Liver (tissue), 3 donors: Measurements from ENCODE around the gene ANKRD11.

Experiments
- GABPA ChIP-seq, 2 donors: IDR thresholded peaks in 1 of 2; conservative IDR thresholded peaks in 1 of 2; 2 replicates each; pipeline ENCODE4 v1.6.1; 2016; ENCODE audit warnings: antibody characterized with exemption in 2 of 2, mild to moderate bottlenecking in 1 of 2, moderate library complexity in 1 of 2
- RAD21 ChIP-seq, 2 donors: IDR thresholded peaks; 2 replicates each; pipeline ENCODE4 v1.6.1; 2016; ENCODE audit warnings: antibody characterized with exemption in 2 of 2, mild to moderate bottlenecking in 2 of 2
- SP1 ChIP-seq: IDR thresholded peaks from 2 replicates; pipeline ENCODE4 v1.6.1; 2018; ENCODE audit warnings: antibody characterized with exemption, mild to moderate bottlenecking
- TAF1 ChIP-seq: conservative IDR thresholded peaks from 2 replicates; pipeline ENCODE4 v1.6.1; 2016; ENCODE audit warnings: antibody characterized with exemption, mild to moderate bottlenecking
- TF ChIP-seq, protein P1 (sequence below): fragments of 150-350 bp; IDR thresholded peaks from 2 replicates; pipeline ENCODE4 v1.5.1; 2017; ENCODE audit warnings: improper control_type of control experiment, low read depth, low read length; ENCODE audit not compliant: missing input control
- TF ChIP-seq, protein P2 (sequence below): IDR thresholded peaks from 2 replicates; pipeline ENCODE4 v1.6.1; 2016; ENCODE audit warnings: antibody characterized with exemption
- TF ChIP-seq, protein P3 (sequence below): IDR thresholded peaks from 2 replicates; pipeline ENCODE4 v1.6.1; 2016; ENCODE audit warnings: antibody characterized with exemption
- donor health status: healthy.
- donor health status: healthy.

DNA sequence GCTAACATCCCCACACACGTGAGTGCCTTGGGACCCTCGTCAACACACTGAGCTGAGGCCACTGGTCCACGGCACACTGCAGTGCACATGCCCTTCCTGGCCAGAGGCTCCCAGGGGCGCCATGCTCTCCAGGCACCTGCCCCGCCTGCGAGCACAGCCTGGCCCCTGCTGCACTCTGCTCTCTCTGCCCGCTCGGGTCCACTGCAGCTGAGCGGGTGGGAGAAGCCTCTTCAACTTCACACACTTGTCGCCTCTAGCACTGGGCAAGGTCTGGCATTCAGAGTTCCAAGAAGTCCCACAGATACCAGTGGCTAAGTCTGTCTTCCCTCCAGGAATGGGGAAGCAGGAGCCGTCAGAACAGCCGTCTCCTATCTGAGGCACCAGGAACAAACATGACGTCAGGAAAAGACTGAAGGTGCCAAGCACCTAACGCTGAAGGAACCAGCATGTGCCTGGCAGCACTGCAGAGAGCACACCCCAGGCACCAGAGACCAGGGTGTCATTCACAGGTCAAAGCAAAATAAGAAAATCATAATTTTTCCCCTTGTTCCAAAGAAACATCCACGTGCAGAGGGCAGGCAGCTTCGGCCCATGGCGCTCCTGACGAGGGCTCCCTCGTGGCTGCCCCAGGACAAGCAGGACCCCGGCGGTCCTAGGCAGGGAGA, 189.9 kb downstream of the ANKRD11 start:
- TF ChIP-seq, protein P1, sequence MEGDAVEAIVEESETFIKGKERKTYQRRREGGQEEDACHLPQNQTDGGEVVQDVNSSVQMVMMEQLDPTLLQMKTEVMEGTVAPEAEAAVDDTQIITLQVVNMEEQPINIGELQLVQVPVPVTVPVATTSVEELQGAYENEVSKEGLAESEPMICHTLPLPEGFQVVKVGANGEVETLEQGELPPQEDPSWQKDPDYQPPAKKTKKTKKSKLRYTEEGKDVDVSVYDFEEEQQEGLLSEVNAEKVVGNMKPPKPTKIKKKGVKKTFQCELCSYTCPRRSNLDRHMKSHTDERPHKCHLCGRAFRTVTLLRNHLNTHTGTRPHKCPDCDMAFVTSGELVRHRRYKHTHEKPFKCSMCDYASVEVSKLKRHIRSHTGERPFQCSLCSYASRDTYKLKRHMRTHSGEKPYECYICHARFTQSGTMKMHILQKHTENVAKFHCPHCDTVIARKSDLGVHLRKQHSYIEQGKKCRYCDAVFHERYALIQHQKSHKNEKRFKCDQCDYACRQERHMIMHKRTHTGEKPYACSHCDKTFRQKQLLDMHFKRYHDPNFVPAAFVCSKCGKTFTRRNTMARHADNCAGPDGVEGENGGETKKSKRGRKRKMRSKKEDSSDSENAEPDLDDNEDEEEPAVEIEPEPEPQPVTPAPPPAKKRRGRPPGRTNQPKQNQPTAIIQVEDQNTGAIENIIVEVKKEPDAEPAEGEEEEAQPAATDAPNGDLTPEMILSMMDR, result no peak
- TF ChIP-seq SP1 (no peak), RAD21 (IDR thresholded peaks at IDR 0.05) (no peak), TAF1 (no peak), GABPA (IDR thresholded peaks at IDR 0.05 in 1 of 2, conservative IDR thresholded peaks at IDR 0.05 in 1 of 2) (no peak)
- TF ChIP-seq, protein P2, sequence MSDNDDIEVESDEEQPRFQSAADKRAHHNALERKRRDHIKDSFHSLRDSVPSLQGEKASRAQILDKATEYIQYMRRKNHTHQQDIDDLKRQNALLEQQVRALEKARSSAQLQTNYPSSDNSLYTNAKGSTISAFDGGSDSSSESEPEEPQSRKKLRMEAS, result no peak
- TF ChIP-seq, protein P3, sequence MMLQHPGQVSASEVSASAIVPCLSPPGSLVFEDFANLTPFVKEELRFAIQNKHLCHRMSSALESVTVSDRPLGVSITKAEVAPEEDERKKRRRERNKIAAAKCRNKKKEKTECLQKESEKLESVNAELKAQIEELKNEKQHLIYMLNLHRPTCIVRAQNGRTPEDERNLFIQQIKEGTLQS, result no peak
